Nephron (organoid): ENCODE results near the gene ITGB6.
A peak's percentile ranks its signal among the peaks of the same experiment; 100 is the strongest.

Experiments
- H3K27ac Mint-ChIP-seq, 3 experiments: 2 replicates each; pipeline ENCODE4 v1.8.0; 2020; ENCODE audit warnings: mixed read lengths in 3 of 3, mild to moderate bottlenecking in 2 of 3, moderate library complexity in 1 of 3
- H3K27me3 Mint-ChIP-seq: 2 replicates; pipeline ENCODE4 v1.8.0; 2021; ENCODE audit warnings: low read depth, mild to moderate bottlenecking, moderate library complexity, mixed read lengths
- H3K36me3 Mint-ChIP-seq: 2 replicates; pipeline ENCODE4 v1.8.0; 2020; ENCODE audit warnings: low read depth, mixed read lengths
- H3K4me1 Mint-ChIP-seq: 2 replicates; pipeline ENCODE4 v1.8.0; 2020; ENCODE audit warnings: mixed read lengths
- H3K4me3 Mint-ChIP-seq, 3 experiments: 2 replicates each; pipeline ENCODE4 v1.8.0; 2020; ENCODE audit warnings: mild to moderate bottlenecking in 3 of 3, mixed read lengths in 3 of 3, moderate library complexity in 2 of 3
- H3K9me3 Mint-ChIP-seq: 2 replicates; pipeline ENCODE4 v1.8.0; 2020; ENCODE audit warnings: mixed read lengths
- TF ChIP-seq, protein P1 (sequence below), 3 experiments: fragments of 200-600 bp; sonication (generic); IDR thresholded peaks; one replicate each; pipeline ENCODE4 v1.5.0; 2021; ENCODE audit warnings: antibody characterized with exemption in 3 of 3; ENCODE audit not compliant: unreplicated experiment in 3 of 3

The ITGB6 gene

DNA sequence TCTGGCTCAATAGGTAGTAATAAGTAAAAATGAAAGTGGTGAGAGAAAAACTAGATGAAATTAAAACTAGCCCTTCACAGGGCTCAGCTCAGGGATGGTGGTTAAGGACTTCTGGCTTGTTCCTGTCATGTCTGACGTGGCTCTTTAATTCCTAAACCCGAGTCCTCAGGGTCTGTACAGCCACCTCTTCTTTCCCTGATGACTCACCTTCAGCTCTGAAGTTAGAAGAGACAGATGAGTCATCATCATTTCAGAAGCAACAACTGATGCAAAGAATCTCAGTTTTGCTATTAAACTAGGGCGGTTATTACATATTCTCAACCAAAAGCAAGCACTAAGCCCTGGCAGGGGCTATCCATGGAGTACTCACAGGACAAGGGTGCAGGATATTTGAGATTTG lies 24.0 kb upstream of the ITGB6 start:
- Mint-ChIP-seq H3K27me3 (peaks cover 3% of the 10 kb centered on the region), H3K27ac (peak overlapping the region; percentile 72 to 94 (median 81)), H3K4me1 (peaks cover 83% of the 10 kb centered on the region), H3K9me3 (no peaks in the 10 kb centered on the region), H3K4me3 (no peak overlapping the region), H3K36me3 (no peaks in the 10 kb centered on the region)
- TF ChIP-seq, protein P1, sequence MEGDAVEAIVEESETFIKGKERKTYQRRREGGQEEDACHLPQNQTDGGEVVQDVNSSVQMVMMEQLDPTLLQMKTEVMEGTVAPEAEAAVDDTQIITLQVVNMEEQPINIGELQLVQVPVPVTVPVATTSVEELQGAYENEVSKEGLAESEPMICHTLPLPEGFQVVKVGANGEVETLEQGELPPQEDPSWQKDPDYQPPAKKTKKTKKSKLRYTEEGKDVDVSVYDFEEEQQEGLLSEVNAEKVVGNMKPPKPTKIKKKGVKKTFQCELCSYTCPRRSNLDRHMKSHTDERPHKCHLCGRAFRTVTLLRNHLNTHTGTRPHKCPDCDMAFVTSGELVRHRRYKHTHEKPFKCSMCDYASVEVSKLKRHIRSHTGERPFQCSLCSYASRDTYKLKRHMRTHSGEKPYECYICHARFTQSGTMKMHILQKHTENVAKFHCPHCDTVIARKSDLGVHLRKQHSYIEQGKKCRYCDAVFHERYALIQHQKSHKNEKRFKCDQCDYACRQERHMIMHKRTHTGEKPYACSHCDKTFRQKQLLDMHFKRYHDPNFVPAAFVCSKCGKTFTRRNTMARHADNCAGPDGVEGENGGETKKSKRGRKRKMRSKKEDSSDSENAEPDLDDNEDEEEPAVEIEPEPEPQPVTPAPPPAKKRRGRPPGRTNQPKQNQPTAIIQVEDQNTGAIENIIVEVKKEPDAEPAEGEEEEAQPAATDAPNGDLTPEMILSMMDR (IDR thresholded peaks at IDR 0.05; ENCODE audit: unreplicated experiment in 3 of 3): no peak

DNA sequence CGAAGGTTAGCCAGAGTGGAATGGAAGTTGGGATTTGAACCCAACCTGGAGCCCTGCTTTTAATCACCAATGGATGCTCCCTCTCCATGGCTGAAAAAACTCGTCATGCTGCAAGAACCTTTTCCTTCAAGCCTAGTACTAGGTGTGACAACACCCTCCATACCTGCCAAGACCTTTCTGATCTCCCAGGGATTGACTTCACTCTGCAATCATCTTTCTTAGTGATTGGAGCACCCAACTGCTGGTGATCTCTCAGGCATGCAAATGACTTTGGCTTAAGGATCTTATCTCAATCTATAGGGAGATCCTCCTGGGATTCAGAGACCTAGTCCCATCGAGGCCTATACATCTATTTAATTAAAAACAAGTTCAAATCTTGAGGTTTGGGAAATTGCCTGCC lies 23.5 kb upstream of the ITGB6 start:
- TF ChIP-seq, protein P1 (IDR thresholded peaks at IDR 0.05; ENCODE audit: unreplicated experiment in 3 of 3): no peak
- Mint-ChIP-seq H3K4me1 (peaks cover 79% of the 10 kb centered on the region), H3K27me3 (peaks cover 3% of the 10 kb centered on the region), H3K4me3 (no peak overlapping the region), H3K27ac (peak overlapping the region; percentile 72 to 94 (median 81)), H3K36me3 (no peaks in the 10 kb centered on the region), H3K9me3 (no peaks in the 10 kb centered on the region)

GRCh38 chr2:160222546-160223283 lies 22.6 kb upstream of the ITGB6 start:
- no peaks in the 10 kb centered on the region for H3K36me3 Mint-ChIP-seq
- H3K4me1 Mint-ChIP-seq: peaks cover 72% of the 10 kb centered on the region
- H3K27ac Mint-ChIP-seq: peak overlapping the region; percentile 7 to 93 (median 17)
- peaks cover 3% of the 10 kb centered on the region for H3K27me3 Mint-ChIP-seq
- H3K4me3 Mint-ChIP-seq: no peak overlapping the region
- H3K9me3 Mint-ChIP-seq: no peaks in the 10 kb centered on the region
- TF ChIP-seq, protein P1 (IDR thresholded peaks at IDR 0.05; ENCODE audit: unreplicated experiment in 3 of 3): no peak

- H3K4me1 Mint-ChIP-seq: peaks cover 64% of the 10 kb centered on the region
- no peak overlapping the region for H3K4me3 Mint-ChIP-seq
- H3K9me3 Mint-ChIP-seq: no peaks in the 10 kb centered on the region
- peak overlapping the region; percentile 7 to 93 (median 17) for H3K27ac Mint-ChIP-seq
- H3K27me3 Mint-ChIP-seq: peaks cover 3% of the 10 kb centered on the region
- TF ChIP-seq, protein P1 (IDR thresholded peaks at IDR 0.05; ENCODE audit: unreplicated experiment in 3 of 3): no peak
- no peaks in the 10 kb centered on the region for H3K36me3 Mint-ChIP-seq
These were observed 21.6 kb upstream of the ITGB6 start for GRCh38 chr2:160221391-160222276.

DNA sequence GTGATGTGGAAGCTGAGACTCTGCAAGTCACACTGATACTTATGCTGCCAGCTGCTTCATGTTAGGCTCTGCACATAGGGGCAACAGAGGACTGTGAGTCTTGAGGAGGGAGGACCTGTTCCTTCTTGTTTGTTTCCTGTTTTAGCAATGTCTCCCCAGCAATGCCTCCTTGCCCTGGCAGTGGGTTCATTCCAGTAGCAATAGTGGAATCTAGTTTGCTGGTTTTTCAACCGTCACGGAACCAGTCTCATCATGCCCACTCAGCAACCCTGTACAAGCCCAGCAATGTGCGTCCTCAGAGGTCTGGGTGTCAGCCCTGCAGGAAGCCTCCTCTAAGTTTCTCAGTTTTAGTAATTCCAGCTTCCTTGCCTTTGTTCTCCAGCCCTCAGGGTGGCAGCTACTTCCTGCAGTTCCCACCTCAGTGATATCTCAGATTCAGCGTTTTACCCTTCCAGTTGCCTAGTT lies 20.5 kb upstream of the ITGB6 start:
- no peaks in the 10 kb centered on the region for H3K9me3 Mint-ChIP-seq
- peaks cover 3% of the 10 kb centered on the region for H3K27me3 Mint-ChIP-seq
- TF ChIP-seq, protein P1 (IDR thresholded peaks at IDR 0.05; ENCODE audit: unreplicated experiment in 3 of 3): no peak
- no peaks in the 10 kb centered on the region for H3K36me3 Mint-ChIP-seq
- no peak overlapping the region for H3K4me3 Mint-ChIP-seq
- H3K4me1 Mint-ChIP-seq: peaks cover 65% of the 10 kb centered on the region
- H3K27ac Mint-ChIP-seq: peak overlapping the region; percentile 7 to 93 (median 17)
